HFFc6 (cell line): Measurements from ENCODE around the gene COX10. TPM values are rescaled to one million over a fixed set of nuclear protein-coding genes. Genes with fewer than 3 reads are reported as not detected.

Experiments
- DNase-seq: peaks from one replicate; pipeline ENCODE4 v3.0.0-alpha.2; 2018
- H3K27ac Mint-ChIP-seq: 2 replicates; pipeline ENCODE4 v1.8.0; 2020; ENCODE audit warnings: mild to moderate bottlenecking, mixed read lengths
- H3K27me3 Mint-ChIP-seq: 2 replicates; pipeline ENCODE4 v1.8.0; 2021; ENCODE audit warnings: mild to moderate bottlenecking, moderate library complexity, mixed read lengths; ENCODE audit not compliant: insufficient read depth
- H3K36me3 Mint-ChIP-seq: 2 replicates; pipeline ENCODE4 v1.8.0; 2021; ENCODE audit warnings: low read depth, mixed read lengths
- H3K4me1 Mint-ChIP-seq: 2 replicates; pipeline ENCODE4 v1.8.0; 2020; ENCODE audit warnings: low read depth, mixed read lengths
- H3K4me3 Mint-ChIP-seq: 2 replicates; pipeline ENCODE4 v1.8.0; 2020; ENCODE audit warnings: mild to moderate bottlenecking, moderate library complexity, mixed read lengths
- H3K9me3 Mint-ChIP-seq: 2 replicates; pipeline ENCODE4 v1.8.0; 2020; ENCODE audit warnings: mild to moderate bottlenecking, mixed read lengths
- total RNA-seq, 6 experiments: library from RNA; stranded (reverse); fragmentation: NEBNext Ultra II Directional; extraction: Animal tissue kit (Norgen Biotek cat#: 25700); gene quantifications; 2 replicates in 1 of 6; 3 replicates in 5 of 6; pipeline ENCODE4 v1.2.3, GENCODE V29; 2021
- TF ChIP-seq, protein P1 (sequence below): fragments of 200-600 bp; sonication (generic); IDR thresholded peaks from 2 replicates; pipeline ENCODE4 v1.5.0; 2021; ENCODE audit warnings: antibody characterized with exemption, mild to moderate bottlenecking

The COX10 gene
- total RNA-seq, 6 experiments from 2014 or later: 12.2 to 16.2 (median 14.8) TPM

DNA sequence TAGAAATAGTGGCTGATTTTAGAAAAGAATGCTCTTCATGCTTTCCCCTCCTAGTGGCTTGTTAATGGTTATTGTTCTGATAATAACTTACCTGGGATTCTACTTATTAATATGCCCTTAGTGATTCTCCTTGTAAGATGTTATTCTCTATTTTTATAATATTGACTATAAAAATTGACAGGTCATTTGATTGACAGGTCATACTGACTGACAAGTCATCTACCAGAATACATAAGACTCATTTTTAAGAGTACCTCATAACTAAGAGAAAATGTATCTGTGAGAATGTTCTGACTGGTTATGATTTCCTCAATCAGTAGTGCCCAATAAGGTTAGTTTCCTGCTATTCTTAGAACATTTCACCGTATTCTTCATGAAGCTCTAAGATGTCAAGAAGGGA lies 8.6 kb upstream of the COX10 start:
- no peak overlapping the region for H3K4me3 Mint-ChIP-seq
- H3K9me3 Mint-ChIP-seq: no peaks in the 10 kb centered on the region
- no peak for DNase-seq
- TF ChIP-seq, protein P1, sequence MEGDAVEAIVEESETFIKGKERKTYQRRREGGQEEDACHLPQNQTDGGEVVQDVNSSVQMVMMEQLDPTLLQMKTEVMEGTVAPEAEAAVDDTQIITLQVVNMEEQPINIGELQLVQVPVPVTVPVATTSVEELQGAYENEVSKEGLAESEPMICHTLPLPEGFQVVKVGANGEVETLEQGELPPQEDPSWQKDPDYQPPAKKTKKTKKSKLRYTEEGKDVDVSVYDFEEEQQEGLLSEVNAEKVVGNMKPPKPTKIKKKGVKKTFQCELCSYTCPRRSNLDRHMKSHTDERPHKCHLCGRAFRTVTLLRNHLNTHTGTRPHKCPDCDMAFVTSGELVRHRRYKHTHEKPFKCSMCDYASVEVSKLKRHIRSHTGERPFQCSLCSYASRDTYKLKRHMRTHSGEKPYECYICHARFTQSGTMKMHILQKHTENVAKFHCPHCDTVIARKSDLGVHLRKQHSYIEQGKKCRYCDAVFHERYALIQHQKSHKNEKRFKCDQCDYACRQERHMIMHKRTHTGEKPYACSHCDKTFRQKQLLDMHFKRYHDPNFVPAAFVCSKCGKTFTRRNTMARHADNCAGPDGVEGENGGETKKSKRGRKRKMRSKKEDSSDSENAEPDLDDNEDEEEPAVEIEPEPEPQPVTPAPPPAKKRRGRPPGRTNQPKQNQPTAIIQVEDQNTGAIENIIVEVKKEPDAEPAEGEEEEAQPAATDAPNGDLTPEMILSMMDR: no peak
- H3K4me1 Mint-ChIP-seq: peaks cover 60% of the 10 kb centered on the region
- peaks cover 25% of the 10 kb centered on the region for H3K36me3 Mint-ChIP-seq
- no peak overlapping the region; the same call in 1 of the 2 replicates for H3K27ac Mint-ChIP-seq
- H3K27me3 Mint-ChIP-seq: no peaks in the 10 kb centered on the region

DNA sequence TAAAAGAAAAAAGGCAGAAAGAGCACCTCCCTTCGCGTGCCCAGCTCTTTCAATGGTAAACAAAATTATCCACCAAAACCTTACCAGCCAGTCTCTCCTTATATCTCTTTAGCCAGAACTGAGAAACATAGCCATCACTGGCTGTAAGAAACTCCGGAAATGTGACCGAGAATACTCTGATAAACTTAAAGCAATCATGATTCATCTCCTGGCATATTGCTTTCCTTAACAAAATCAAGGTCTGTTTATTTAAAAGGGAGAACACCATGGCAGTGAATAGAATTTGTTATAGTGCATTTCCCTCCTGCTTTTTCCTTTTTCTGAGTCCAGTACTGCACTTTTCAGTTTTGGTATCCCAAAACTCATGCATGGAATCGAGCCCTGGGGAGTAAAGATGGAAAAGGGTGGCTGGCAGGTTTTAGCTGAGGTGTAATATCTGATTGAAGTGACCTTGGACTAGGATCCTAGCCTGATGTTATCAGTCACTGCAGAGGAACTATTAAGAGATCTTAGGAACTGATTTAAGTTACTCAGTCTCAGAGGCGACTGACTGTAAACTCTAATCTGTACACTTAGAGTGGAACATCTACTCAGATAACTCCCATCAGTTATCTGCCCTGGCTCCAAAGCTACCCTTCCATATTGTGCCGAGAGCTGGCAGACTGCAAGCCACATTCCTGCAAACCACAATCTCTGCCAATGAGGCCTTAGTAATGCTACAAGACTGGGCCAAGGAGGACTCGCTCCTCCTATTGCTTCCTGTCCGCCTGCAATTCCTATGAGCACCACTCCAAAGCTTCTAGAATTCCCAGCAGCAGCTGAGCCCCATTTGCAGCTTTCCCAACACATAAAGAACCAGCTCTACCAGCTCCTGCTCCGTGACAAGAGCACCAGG lies 7.4 kb upstream of the COX10 start:
- Mint-ChIP-seq H3K9me3 (no peaks in the 10 kb centered on the region), H3K27ac (peak overlapping the region; percentile 93), H3K36me3 (peaks cover 30% of the 10 kb centered on the region), H3K4me1 (peaks cover 60% of the 10 kb centered on the region), H3K27me3 (no peaks in the 10 kb centered on the region), H3K4me3 (peak overlapping the region; percentile 80)
- TF ChIP-seq, protein P1: peak; percentile 16; the same call in 1 of the 2 replicates
- DNase-seq: peak; percentile 80

DNA sequence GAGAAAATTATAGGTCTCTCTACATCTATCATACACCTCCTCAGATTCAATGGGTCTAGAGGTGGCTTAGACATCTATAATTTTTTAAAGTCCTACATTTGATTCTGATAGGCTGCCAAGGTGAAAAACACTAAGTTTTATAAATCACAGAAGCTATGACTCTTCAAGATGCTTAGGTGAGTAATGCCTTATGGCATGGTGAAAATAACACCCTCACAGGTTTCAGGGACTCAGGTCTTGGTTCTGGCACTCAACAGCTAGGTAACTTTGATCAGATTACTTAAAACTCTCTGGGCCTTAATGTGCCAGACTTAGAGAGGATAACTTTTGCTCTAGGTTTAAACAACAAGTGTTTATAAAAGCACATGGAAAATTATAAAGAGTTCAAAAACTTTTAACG lies 2.0 kb upstream of the COX10 start:
- no peak overlapping the region for H3K4me3 Mint-ChIP-seq
- no peaks in the 10 kb centered on the region for H3K27me3 Mint-ChIP-seq
- no peaks in the 10 kb centered on the region for H3K9me3 Mint-ChIP-seq
- TF ChIP-seq, protein P1: no peak
- peaks cover 52% of the 10 kb centered on the region for H3K4me1 Mint-ChIP-seq
- peaks cover 29% of the 10 kb centered on the region for H3K36me3 Mint-ChIP-seq
- DNase-seq: no peak
- H3K27ac Mint-ChIP-seq: no peak overlapping the region

DNA sequence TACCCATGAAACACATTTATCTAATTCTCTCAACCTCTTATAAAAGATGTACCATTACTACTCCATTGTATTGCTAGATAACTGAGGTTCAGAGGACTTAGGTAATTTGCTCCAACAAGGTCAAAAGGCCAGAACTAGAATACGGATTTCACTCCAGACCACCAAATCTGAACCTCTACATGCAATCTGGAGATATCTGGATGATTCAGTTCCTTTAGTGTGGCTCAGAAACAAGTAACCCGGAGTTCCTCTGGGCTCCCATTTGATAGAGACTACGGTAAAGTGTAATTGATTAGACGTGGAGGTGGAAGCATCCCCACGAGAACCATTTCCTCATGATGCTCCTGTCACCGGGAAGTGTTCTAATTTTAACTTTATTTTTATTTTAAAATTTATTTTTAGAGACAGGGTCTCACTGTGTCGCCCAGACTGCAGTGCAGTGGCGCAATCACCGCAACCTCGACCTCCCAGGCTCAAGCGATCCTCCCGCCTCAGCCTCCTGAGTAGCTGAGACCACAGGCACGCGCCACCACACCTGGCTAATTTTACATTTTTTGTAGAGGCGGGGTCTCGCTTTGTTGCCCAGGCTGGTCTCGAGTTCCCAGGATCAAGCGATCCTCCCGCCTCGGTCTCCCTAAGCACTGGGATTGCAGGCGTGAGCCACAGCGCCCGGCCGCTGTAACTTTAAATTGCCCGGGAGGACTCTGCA lies 608 bp upstream of the COX10 start:
- DNase-seq: no peak
- Mint-ChIP-seq H3K4me1 (peaks cover 49% of the 10 kb centered on the region), H3K27me3 (no peaks in the 10 kb centered on the region), H3K9me3 (no peaks in the 10 kb centered on the region), H3K36me3 (peaks cover 29% of the 10 kb centered on the region), H3K27ac (peak overlapping the region; percentile 95), H3K4me3 (peak overlapping the region; percentile 98)
- TF ChIP-seq, protein P1: no peak

DNA sequence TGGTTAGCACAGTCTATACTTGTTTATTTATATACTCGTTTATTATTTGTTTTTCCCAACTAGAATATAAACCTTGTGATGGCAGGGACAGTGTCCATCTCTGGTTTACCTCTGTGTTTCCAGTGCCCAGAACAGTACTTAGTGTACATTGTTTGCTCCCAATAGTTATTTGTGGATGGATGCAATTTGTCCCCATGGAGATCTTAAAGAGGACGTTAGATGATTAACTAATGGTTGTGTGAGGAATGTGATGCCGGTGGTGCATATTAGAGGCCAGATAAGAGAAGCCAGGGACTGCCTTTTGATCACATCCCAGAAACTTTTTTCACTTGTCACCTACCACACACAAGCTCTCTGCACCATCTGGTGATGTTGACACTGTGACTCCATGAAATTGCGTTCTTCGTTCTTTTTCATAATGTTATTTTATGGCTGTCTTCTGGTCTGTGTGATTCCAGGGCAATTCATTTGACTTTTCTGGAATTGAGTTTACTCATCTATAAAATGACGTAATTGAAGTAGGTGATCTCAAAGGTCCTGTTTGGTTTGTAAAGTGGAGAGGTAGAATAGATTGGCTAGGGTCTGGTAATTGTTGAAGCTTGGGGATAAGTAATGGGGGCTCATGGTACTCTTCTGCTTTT lies 1.2 kb downstream of the COX10 start:
- H3K27me3 Mint-ChIP-seq: no peaks in the 10 kb centered on the region
- H3K36me3 Mint-ChIP-seq: peaks cover 20% of the 10 kb centered on the region
- no peak for DNase-seq
- H3K27ac Mint-ChIP-seq: peak overlapping the region; percentile 95
- peak overlapping the region; percentile 98 for H3K4me3 Mint-ChIP-seq
- peaks cover 40% of the 10 kb centered on the region for H3K4me1 Mint-ChIP-seq
- TF ChIP-seq, protein P1: no peak
- H3K9me3 Mint-ChIP-seq: no peaks in the 10 kb centered on the region
